ENCODE measurements around the gene RGSL1.

DNA sequence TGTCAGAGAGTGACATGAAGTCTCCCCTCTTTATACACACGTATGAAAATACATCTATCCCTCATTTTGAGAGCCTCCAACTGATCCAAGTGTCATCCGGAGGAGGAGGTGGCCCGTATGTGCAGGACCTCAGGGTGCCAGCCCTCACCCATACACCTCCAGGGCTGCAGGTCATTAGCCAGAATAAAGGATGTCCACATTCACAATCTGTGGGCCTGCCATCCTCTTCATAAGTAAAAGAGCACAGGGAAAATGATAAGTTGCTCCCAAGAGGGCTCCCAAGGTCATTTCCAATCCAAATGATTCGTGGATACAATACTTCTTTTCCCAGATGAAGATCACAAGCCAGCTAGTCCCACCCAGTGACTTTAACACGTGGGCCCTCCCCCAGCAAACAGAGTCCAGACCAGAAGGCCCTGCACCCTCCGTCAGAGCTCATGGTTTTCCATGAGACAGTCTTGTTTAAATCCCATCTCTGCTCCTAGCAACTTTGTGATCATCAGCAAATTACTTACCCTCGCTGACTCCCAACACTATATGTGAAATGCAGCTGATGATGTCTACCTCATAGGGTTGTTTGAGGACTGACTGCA is 110.5 kb downstream of the RGSL1 start:
- no peak for TF ChIP-seq EZH2 (IDR thresholded peaks at IDR 0.05; ENCODE audit: insufficient read depth, poor library complexity, severe bottlenecking)
- no peak for TF ChIP-seq EZH2phosphoT487 (IDR thresholded peaks at IDR 0.05; ENCODE audit: insufficient read depth, low read depth)

All from GM23248 (cell line).